Dermis microvascular lymphatic vessel endothelial cell (primary cell): Measurements from ENCODE around the gene STK38L. TPM values are rescaled to one million over a fixed set of nuclear protein-coding genes. Genes with fewer than 3 reads are reported as not detected.

Source experiments
- DNase-seq, 2 donors: peaks; one replicate each; pipeline versions ENCODE4 v3.0.0 to v3.0.0-alpha.2; 2010; ENCODE audit warnings: low read depth in 2 of 2
- total RNA-seq: library from RNA; depleted of rRNA; stranded (reverse); fragments of >200 nt; gene quantifications from 2 replicates; pipeline ENCODE4 v1.2.1, GENCODE V29; 2014

STK38L gene
- total RNA-seq, 1 donor from 2014 or later: 51.7 TPM

DNA sequence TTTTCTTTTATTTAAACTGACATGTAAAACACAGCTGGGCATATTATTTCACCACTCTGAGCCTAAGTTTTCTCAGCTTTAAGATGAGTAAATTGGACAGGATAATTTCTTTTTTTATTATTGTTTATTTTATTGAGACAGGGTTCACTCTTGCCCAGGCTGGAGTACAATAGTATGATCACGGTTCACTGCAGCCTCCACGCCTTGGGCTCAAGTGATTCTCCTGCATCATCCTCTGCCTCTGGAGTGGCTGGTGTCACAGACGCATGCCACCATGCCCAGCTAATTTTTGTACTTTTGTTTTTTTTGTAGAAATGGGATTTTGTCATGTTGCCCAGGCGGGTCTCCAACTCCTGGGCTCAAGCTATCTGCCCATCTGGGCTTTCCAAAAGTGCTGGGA lies 101.3 kb downstream of the STK38L start:
- no peak for DNase-seq

GRCh38 chr12:27347779-27348178 lies 103.7 kb downstream of the STK38L start:
- no peak for DNase-seq

GRCh38 chr12:27351476-27351875 lies 107.4 kb downstream of the STK38L start:
- DNase-seq: no peak

DNA sequence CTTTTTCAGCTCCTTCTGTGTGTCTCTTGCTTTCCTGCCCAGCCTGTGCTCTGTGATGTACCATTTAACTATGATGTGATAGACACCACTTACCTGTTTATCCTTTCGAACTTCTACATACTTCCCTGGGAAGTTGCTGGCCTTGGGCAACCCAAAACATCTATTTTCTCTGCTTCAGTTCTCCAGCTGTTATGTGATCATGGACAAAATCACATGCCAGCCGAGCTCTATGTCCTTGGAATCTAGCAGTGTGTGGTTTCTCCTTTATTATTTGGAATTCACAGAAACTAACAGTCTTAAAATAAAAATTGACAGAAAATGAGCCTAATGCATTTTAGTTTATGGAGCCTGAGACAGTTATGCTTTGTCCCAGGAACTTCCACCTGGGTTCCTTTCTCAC lies 111.4 kb downstream of the STK38L start:
- DNase-seq: no peak

- DNase-seq: no peak
Measured at GRCh38 chr12:27355979-27356378, 111.9 kb downstream of the STK38L start.

DNA sequence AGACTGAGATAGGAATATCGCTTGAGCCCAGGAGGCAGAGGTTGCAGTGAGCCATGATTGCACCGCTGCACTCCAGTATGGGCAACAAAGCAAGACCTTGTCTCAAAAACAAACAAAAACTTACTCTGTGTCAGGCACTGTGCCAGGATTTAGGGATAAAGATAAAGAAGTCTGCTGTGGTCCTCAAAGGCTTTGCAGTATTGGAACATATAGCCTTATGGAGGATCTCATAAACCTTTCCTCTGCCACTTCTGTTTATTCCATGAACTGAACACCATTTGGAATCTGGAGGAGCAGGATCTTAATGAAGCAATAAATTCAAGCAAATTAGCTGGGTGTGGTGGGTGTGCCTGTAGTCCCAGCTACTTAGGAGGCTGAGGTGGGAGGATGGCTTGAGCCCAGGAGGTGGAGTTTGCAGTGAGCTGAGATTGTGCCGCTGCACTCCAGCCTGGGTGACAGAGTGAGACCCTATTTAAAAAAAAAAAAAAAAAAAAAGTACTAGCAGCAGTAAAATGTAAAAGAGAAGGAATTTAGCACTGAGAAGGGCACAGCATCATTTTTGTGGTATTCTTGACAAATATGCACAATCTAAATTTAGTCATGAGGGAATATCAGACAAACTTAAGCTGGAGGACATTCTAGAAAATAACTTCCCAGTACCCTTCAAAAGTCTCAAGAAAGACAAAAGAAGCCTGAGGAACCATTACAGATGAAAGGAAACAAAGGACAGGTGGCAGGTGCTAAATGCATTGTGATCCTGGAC lies 115.7 kb downstream of the STK38L start:
- DNase-seq: no peak

- DNase-seq: no peak
Measured at GRCh38 chr12:27361372-27361771, 117.3 kb downstream of the STK38L start.

- DNase-seq: peak; percentile 23 to 63
Measured at GRCh38 chr12:27366621-27367020, 122.5 kb downstream of the STK38L start.

DNA sequence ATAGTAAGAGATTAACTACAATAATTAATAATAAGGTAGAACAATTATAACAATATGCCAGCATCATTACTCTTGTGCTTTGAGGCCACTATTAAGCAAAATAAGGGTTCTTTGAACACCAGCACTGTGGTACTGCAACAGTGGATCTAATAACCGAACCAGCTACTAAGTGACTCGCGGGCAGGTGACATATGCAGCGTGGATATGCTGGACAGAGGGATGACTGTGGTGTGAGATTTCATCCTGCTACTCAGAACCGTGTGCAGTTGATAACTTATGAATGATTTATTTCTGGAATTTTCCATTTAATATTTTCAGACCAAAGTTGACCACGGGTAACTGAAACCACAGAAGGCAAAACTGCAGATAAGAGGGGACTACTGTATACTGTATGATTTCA lies 123.0 kb downstream of the STK38L start:
- peak; percentile 5 to 48 for DNase-seq

Other genes with a start within 250 kb of the STK38L start
- 101 and 128 TPM in 2 replicates for gene TM7SF3, start 229.9 kb upstream of the STK38L start, total RNA-seq
- 42.5 and 45.3 TPM in 2 replicates for gene MED21, start 221.7 kb upstream of the STK38L start, total RNA-seq
- not detected in 2 replicates for gene C12orf71, start 161.7 kb upstream of the STK38L start, total RNA-seq
- gene BMAL2, start 88.5 kb downstream of the STK38L start, total RNA-seq: 25.4 and 31.8 TPM in 2 replicates
- gene SMCO2, start 202.4 kb downstream of the STK38L start, total RNA-seq: 0.13 TPM in 2 replicates